Measurements from ENCODE around the gene FOXP3.

The FOXP3 gene

DNA sequence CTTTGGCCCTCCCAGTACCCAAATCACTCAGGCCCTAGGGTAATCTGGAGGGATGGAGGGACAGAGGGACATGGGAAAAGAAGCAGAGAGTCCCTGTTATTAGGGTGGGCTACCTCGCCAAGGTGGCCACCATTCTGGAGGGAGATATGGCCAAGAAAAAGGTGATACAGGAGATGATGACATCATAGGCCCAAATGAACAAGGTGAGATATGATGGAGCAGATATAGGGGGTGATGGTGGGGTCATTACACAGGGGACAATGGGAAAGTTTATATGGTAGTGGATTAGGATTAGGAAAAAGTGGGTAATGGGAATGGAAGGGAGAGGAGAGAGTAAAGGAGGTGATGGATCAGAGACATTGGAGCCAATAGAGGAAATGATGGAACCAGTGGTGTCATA is 51.6 kb downstream of the FOXP3 start:
- DNase-seq = no peak

DNA sequence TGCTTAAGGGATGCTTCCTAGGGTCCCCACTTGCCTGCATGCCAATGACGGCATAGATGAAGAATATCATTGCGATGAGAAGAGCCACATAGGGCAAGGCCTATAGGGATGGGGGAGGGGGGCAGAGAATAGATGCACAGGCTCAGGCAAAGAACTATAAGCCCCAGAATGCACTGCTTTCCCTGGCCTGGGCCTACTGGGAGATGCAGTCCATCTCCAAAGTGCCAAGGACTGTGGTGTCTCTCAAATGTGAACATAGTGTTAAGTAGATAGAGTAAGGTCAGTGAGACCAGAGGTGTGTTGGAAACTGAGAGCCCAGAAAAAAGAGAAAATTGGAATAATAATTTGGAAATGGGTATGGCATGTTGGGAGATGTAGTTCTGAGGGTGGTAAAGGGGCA is 52.3 kb downstream of the FOXP3 start:
- DNase-seq = no peak

DNA sequence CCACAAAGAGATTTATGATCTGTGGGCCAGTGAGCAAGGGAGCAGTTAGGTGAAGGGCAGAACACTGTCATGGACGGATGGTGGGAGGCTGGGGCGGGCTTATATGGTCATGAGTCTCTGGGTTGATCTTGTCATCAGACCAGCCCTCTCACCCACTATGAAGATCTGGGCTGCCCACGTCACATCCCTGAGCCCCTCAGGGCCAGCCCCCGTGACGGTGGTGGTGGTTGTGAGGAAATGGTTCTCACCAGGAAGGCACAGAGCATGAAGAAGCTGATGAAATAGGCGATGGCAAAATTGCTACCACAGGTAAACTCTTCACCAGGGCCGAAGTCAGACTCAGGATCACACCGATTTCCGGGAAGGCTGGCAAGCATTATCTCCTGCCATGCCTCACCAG is 53.4 kb downstream of the FOXP3 start:
- DNase-seq = no peak

DNA sequence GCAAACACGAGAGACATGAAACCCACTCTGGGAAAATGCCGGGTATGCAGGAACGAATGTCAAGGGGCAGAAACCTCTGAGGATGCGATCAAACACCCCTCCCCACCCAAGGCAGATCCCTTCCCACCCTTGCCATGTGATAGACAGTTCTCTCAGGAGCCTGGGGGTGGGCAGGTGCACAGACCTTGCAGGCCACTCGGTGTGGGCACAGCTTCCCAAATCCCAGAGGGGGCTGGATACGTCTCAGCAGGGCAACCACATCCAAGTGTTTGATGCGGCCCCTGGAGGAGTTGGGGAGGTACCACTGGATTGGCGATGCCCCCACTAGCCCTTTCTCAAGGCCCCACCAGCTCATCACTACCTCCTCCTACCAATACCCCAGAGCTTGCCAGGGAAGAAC is 54.1 kb downstream of the FOXP3 start:
- no peak for DNase-seq

GRCh38 chrX:49209434-49210251 is 54.9 kb downstream of the FOXP3 start:
- peak; percentile 23 for DNase-seq

DNA sequence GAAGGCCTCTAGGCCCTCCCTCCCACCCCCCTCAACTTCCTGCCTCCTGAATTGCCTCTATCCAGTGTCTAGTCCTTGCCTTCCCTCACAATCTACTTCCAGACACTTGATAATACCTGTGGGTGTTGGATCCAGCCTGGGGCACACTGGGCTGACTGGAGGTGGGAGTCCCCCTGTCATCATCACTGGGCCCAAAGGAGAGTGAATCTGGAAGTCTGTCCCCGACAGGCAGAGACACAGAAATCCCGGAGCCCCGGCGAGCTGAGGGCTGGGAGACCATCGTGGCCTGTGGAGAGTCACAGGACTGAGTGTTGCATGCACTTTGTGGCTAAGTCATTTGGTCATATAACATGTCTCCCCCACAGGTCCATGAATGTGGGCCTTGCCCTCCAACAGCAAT is 56.1 kb downstream of the FOXP3 start:
- DNase-seq = no peak

DNA sequence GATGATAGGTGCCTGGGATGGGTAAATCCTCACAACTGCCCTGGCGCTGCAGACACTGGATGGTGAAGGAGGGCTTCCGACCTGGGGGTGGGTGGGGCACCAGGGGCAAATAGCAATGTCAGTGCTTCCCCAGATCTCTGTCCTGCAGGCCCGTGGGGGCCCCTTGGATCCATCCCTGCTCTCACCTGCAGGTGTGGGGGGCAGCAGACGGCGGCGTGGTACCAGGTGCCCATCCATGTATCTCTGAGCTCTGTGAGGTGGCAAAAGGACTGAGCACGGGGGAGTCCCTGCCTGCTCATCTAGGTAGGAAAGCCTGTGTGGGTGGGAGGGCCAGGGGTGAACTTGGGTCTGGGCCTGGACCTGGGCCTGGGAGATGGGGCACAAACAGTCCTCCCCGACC is 58.0 kb downstream of the FOXP3 start:
- no peak for DNase-seq

DNA sequence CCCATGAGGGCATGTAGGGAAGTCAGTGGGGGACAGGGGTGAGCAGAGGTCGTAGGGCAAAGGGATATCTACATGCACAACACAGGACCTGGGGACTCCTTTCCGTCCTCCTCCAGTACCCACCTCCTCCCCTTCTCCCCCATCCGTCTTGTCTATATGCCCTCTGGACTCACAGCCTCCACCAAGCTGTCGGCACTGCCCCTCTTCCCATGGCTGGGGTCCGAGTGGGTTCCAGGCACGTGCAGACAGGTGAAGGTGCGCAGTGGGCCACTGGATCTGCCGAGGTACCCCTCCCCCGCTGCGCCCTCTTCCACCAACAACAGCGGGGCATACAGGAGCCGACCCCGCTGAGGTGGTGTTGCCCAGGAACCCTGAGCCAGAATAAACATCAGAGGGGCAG is 59.1 kb downstream of the FOXP3 start:
- DNase-seq = no peak

DNA sequence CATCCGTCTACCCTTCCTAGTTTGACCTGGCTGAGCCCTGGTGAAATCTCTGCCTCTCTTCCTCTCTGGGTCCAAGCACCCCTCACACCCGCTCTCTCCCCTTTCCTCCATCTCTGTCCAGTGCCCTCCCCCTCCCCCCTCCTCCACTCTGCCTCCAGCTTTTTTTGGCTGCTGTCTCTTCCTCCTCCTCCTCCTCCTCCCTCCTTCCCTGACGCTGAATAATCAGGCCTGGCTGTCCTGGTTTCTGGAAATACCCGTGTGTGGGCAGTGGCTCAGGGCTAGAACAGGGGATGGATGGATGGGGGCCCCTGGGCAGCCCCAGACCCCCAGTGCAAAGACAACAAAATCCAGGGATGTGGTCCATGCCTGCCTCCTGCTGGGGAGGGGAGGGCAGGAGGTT is 59.8 kb downstream of the FOXP3 start:
- no peak for DNase-seq

DNA sequence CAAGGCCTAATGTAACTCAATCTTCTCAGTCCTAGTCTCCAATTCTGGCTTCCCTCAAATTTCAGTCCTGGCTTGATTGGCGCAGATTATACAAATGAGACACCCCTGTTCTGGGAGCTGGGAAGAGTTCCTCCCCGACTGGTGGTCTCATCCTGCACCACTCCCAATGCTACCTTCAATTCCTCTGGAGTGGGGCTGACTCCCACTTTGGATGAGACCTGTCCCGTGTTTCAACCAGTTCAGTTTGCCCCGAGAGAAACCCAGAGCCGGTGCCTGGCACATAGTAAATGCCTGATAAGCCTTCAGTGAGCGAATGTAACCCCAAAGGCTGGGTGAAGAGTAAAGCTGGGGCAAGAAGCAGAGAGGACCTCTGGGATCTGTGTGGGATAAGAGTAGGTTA is 60.5 kb downstream of the FOXP3 start:
- no peak for DNase-seq

DNA sequence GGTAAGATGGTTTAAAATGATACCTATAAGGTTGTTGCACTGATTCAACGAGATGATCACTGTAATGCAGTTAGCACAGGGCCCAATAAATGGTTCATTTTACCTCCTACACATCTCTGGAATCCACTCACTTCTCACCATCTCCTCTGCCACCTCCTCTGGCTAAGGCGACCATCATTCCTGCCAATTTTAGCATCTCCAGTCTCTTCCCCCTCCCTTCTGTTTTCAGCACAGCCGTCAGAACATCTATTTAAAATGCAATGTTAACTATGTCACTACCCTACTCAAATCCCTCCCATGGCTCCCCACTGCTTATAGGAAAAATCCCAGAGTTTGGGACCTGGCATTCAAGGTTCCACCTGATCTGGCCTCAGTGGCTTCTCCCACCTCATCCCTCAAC is 61.0 kb downstream of the FOXP3 start:
- no peak for DNase-seq

DNA sequence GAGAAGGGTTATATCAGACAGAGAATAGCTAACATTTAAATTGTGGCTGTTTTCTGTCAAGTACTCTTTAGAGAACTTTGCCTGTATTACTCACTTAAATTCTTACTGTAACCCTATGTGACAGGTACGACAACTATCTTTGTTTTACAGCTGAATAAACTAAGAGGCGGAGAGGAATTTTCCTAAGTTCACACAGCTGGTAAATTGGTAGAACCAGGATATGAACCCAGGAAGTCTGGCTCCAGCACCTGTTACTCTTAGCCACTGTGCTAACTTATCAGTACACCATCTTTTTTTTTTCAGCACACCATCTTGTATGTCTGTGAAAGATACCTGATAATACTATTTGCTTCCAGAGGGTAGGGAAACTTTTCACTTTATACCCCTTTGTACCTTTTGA is 62.5 kb downstream of the FOXP3 start:
- DNase-seq = no peak
